Right lobe of liver (tissue), 6 donors: ENCODE measurements around the gene MFAP2. TPM values are rescaled to one million over a fixed set of nuclear protein-coding genes. Genes with fewer than 3 reads are reported as not detected.
A peak's percentile ranks its signal among the peaks of the same experiment; 100 is the strongest.

Source experiments
- ATAC-seq, 4 donors: fragments of 200-7000 bp; cut with Tn5 transposase; one replicate each; pipeline ENCODE4 v1.9.1; 2020; ENCODE audit warnings: mild to moderate bottlenecking in 4 of 4, moderate library complexity in 4 of 4
- DNase-seq, 3 donors: peaks; one replicate each; pipeline ENCODE4 v3.0.0-alpha.2; 2020
- H3K27ac ChIP-seq, 3 donors: fragments of 200-600 bp; one replicate each; pipeline ENCODE4 v1.8.0; 2022
- H3K27me3 ChIP-seq, 2 donors: fragments of 200-600 bp; one replicate each; pipeline ENCODE4 v1.8.0; 2022
- H3K36me3 ChIP-seq, 4 donors: fragments of 200-600 bp; sonication (generic) in 1 of 4; one replicate each; pipeline versions ENCODE4 v1.5.1 to v1.8.0; 2017 to 2022; ENCODE audit warnings: control low read depth in 1 of 4
- H3K4me1 ChIP-seq, 4 donors: fragments of 200-600 bp; sonication (generic) in 1 of 4; one replicate each; pipeline versions ENCODE4 v1.5.1 to v1.8.0; 2017 to 2022; ENCODE audit warnings: control low read depth in 1 of 4
- H3K4me3 ChIP-seq, 3 donors: fragments of 200-600 bp; one replicate each; pipeline ENCODE4 v1.8.0; 2022
- H3K9me3 ChIP-seq, 4 donors: fragments of 200-600 bp; sonication (generic) in 1 of 4; one replicate each; pipeline versions ENCODE4 v1.5.1 to v1.8.0; 2017 to 2022; ENCODE audit warnings: control low read depth in 1 of 4
- CTCF ChIP-seq, 4 donors: fragments of 200-600 bp in 3 of 4; fragments of 450-650 bp in 1 of 4; IDR thresholded peaks; one replicate each; pipeline versions ENCODE4 v1.5.1 to v1.8.0; 2016 to 2022; ENCODE audit warnings: antibody characterized with exemption in 4 of 4, mild to moderate bottlenecking in 2 of 4
- POLR2A ChIP-seq: fragments of 450-650 bp; IDR thresholded peaks from one replicate; pipeline ENCODE4 v1.6.1; 2017; ENCODE audit warnings: antibody characterized with exemption, mild to moderate bottlenecking
- WGBS: methylation state at CpG from one replicate; pipeline ENCODE4 v1.1.6; 2018; ENCODE audit warnings: low coverage, low lambda C conversion rate; ENCODE audit not compliant: insufficient coverage; ENCODE audit errors: missing lambda C conversion rate; 5-methylcytosine and 5-hydroxymethylcytosine counted together
- intact Hi-C, 2 donors: fragments of 100-400 bp; cut with DNase I; formaldehyde crosslinking; loops; one replicate each; pipeline versions ENCODE4 v1.11.2 to v1.14.1; 2022
- total RNA-seq, 6 experiments: library from RNA; depleted of rRNA in 2 of 6; stranded (reverse); fragments of >200 nt in 2 of 6; fragmentation: NEBNext Ultra II Directional in 3 of 6; extraction: Animal tissue kit (Norgen Biotek cat#: 25700) in 3 of 6; gene quantifications; one replicate each; pipeline versions ENCODE4 v1.1.0 to v1.2.4, GENCODE V29; 2016 to 2023
- donor health status: DM: no; HTN: yes; CAD: no.
- donor health status: DM: no; HTN: no; CAD: no.
- donor health status: DM: no; HTN: no; CAD: no.
- donor health status: DM: no; HTN: yes; CAD: no.
- donor health status: DM: no; HTN: yes; CAD: no.

The MFAP2 gene
- total RNA-seq, 6 experiments from 2014 or later = 0.35 to 1.3 (median 1.2) TPM; not detected in 3

GRCh38 chr1:17014671-17015567 lies 34.5 kb upstream of the MFAP2 start:
- Histone ChIP-seq H3K4me3 (no peak overlapping the region), H3K27ac (no peak overlapping the region), H3K9me3 (no peaks in the 10 kb centered on the region), H3K4me1 (peaks cover 0 to 21% (median 4%) of the 10 kb centered on the region in 4 donors), H3K36me3 (peaks cover 0 to 25% (median 12%) of the 10 kb centered on the region in 4 donors), H3K27me3 (no peaks in the 10 kb centered on the region)
- 55% methylated on average over 4 of the region's 10 CpGs for WGBS
- intact Hi-C loops = loop anchor here in 1 of 2 donors (10.0 kb wide), 1 partner anchor 50 kb away; no protein-coding TSS in a partner anchor
- DNase-seq (peak in 1 of 3 donors; percentile 7), ATAC-seq (no peak)
- TF ChIP-seq POLR2A (no peak), CTCF (IDR thresholded peaks at IDR 0.05) (no peak)

- ATAC-seq (no peak), DNase-seq (peak in 1 of 3 donors; percentile 24)
- no peaks in the 10 kb centered on the region for H3K9me3 ChIP-seq
- peaks cover 0 to 21% (median 4%) of the 10 kb centered on the region in 4 donors for H3K4me1 ChIP-seq
- H3K27ac ChIP-seq = no peak overlapping the region
- no peaks in the 10 kb centered on the region for H3K27me3 ChIP-seq
- peaks cover 0 to 13% (median 3%) of the 10 kb centered on the region in 4 donors for H3K36me3 ChIP-seq
- H3K4me3 ChIP-seq = no peak overlapping the region
- 63% methylated on average over 3 of the region's 13 CpGs for WGBS
- intact Hi-C loops = loop anchor here in 1 of 2 donors (10.0 kb wide), 1 partner anchor 49 kb away; no protein-coding TSS in a partner anchor
- TF ChIP-seq CTCF (IDR thresholded peaks at IDR 0.05) = no peak
- TF ChIP-seq POLR2A = no peak
Observed at GRCh38 chr1:17013491-17014320, 33.3 kb upstream of the MFAP2 start.

- peaks cover 0 to 5% (median 0%) of the 10 kb centered on the region in 4 donors for H3K36me3 ChIP-seq
- 41% methylated on average over 4 of the region's 9 CpGs for WGBS
- no peak for ATAC-seq
- no peak for DNase-seq
- H3K9me3 ChIP-seq = no peaks in the 10 kb centered on the region
- no peaks in the 10 kb centered on the region for H3K27me3 ChIP-seq
- no peak overlapping the region for H3K4me3 ChIP-seq
- peaks cover 0 to 21% (median 4%) of the 10 kb centered on the region in 4 donors for H3K4me1 ChIP-seq
- TF ChIP-seq POLR2A (no peak), CTCF (IDR thresholded peaks at IDR 0.05) (no peak)
- intact Hi-C loops = loop anchor here in 1 of 2 donors (10.0 kb wide), 1 partner anchor 48 kb away; no protein-coding TSS in a partner anchor
- no peak overlapping the region for H3K27ac ChIP-seq
Observed at GRCh38 chr1:17012775-17013490, 32.5 kb upstream of the MFAP2 start.
